Embryonic facial prominence (tissue), 1 donor: ENCODE results near the gene TNIK.

ENCODE experiments used
- DNase-seq: peaks from one replicate; pipeline ENCODE4 v3.0.0-alpha.2; 2016; ENCODE audit errors: extremely low spot score

Gene TNIK

DNA sequence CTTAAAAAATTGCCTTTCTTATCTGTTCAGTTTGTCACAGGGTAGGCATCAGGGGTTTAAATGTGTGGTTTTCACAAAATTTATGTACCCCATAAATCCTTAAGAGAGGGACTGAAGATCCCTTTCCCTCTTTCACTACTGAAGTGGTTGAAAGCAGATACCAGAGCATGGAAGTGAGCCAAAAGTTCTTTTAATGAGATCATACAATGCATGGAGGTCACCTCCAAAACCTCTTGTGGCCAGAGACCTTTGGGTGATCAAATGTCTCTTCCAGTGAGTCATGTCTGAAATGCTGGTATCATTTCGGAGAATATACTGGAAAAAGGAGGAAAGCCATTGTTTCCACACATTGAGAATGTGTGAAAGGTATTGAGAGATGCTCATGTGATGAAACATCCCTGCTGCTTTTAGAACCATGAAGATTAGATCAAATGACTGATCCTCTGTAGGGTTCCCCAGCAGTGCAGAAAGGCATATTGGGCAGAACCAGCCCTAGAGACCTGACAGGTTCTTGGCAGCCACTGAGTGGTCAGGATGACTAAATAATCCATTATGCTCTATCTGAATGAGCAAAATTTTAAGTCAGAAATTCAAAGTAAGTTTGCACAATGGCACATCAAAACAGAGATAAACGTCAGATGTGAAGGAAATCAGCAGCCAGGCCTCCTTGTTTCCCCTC is 267.9 kb downstream of the TNIK start:
- DNase-seq = no peak

DNA sequence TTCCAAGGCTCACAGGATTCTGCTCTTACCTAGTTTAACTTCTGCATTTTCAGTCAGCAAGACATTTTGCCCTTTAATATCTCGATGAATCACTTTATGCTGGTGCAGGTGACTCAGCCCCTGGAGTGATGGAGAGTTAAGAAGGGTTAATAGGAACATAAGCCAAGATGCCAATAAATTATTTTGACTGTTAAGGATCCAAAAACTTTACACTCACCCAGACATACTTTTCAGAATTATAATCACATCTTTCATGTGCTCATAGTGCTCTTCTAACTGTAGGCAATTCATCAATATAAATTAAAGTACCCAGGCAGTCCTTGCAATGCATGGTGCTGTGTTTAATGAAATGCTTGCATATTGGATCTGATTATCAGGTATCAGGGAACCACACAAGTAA is 269.5 kb downstream of the TNIK start:
- DNase-seq = no peak

- no peak for DNase-seq
Observed at GRCh38 chr3:171189394-171190080, 270.7 kb downstream of the TNIK start.

- DNase-seq = no peak
Observed at GRCh38 chr3:171187706-171188290, 272.4 kb downstream of the TNIK start.

- no peak for DNase-seq
Observed at GRCh38 chr3:171186817-171187500, 273.2 kb downstream of the TNIK start.

GRCh38 chr3:171186383-171186782 is 273.8 kb downstream of the TNIK start:
- no peak for DNase-seq

DNA sequence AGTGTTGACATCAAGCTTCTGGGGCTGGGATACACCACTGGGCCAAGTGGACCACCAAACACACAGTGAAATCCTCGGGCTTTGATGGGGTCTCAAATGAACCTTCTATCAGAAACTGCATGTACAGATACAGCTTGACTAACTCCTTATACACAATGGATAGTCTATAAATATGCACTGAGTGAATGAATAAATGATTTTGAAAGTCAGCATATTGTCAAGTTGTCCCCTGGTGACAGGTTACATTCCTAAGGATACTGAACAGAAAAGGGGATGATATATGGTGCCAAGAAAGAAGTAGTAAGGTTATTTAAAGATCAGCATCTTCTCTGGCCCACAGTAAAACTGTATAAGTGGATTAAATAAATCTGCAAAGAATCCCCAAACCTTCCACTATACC is 274.2 kb downstream of the TNIK start:
- no peak for DNase-seq

DNA sequence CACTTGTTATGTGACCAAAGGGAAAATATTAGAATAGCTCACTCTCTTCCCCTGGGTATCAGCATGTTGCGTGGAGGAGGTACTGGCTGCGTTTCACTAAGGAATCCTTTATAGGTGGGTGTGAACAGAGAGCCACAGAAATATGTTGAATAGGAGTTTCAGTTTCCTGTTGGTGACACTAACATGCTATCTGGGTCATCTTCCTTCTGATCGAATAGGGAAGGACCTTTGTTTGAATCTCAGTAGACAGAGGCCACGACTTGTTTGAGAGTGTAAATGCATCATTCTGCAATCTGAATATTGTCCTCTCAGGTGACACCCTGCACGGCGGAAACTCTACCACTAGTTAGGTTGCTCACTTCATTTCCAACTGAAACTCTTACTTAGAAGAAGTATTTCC is 275.8 kb downstream of the TNIK start:
- DNase-seq = no peak

GRCh38 chr3:171183042-171183441 is 277.2 kb downstream of the TNIK start:
- DNase-seq = no peak

- DNase-seq = no peak
Observed at GRCh38 chr3:171181907-171182690, 278.1 kb downstream of the TNIK start.

- no peak for DNase-seq
Observed at GRCh38 chr3:171178714-171179113, 281.5 kb downstream of the TNIK start.

DNA sequence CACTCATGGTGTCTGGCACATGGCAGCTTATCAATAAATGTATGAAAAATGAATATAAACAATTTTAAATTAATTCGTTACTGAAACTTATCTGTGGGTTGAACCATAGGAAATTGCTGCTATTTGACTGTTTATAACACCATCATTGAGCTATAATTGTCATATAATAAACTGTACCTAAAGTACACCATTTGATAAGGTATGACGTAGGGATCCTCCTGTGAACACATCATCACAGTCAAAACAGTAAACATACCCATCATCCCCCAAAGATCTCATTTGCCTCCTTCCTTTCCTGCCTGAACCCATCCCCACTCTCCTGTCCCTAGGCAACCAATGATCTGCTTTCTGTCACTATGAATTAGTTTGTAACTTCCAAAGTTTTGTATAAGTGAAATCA is 282.7 kb downstream of the TNIK start:
- no peak for DNase-seq

- DNase-seq = no peak
Observed at GRCh38 chr3:171177056-171177455, 283.1 kb downstream of the TNIK start.

GRCh38 chr3:171176244-171176933 is 283.8 kb downstream of the TNIK start:
- no peak for DNase-seq

GRCh38 chr3:171175741-171176234 is 284.4 kb downstream of the TNIK start:
- no peak for DNase-seq

DNA sequence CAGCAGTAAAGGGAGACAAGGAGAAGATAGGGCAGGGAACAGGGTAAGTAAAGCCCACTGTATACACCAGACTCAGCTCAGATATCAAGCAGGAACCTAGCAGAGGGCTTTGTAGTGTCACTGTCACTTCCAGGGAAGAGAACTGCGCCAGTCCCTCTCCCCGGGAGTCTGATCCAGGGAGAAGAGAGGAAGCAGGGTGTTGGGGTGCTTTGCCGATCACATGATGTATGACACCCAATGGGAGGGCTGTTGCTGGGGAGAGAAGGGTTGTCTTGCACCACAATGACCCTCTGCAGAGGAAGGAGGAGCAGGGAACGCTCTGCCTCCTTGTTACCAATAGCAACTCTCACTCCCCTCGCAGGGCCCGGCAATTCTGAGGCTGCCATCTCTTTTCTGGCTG is 286.5 kb downstream of the TNIK start:
- no peak for DNase-seq

GRCh38 chr3:171172070-171172469 is 288.1 kb downstream of the TNIK start:
- DNase-seq = no peak

- DNase-seq = no peak
Observed at GRCh38 chr3:171169866-171170265, 290.3 kb downstream of the TNIK start.

- DNase-seq = no peak
Observed at GRCh38 chr3:171169443-171169842, 290.8 kb downstream of the TNIK start.

DNA sequence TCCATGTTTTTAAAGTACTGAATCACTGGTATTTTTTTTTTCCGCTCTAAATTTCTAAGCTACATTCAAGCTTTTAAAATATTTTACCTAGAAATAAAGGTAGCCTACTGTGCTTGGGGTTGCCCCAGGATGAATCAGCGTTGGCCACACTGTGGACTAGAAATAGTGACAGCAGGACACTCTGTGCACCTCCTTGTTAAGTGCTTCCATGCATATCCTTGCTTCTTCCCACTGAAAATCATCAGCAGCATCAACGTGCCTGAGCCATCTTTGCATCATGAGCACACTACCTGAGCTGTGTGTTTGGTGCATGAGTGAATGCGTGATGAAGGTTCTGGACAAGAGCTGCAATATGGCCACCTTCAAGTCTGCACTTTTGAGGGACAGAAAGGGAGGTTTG is 291.7 kb downstream of the TNIK start:
- DNase-seq = no peak

- DNase-seq = no peak
Observed at GRCh38 chr3:171168086-171168485, 292.1 kb downstream of the TNIK start.
